Choroid plexus epithelial cell (primary cell): Measurements from ENCODE around the gene ACKR3.

Source experiments
- DNase-seq: peaks from one replicate; pipeline ENCODE4 v3.0.0-alpha.2; 2010; ENCODE audit warnings: low read depth
- H3K4me3 ChIP-seq: 2 replicates; pipeline ENCODE4 v1.5.1; 2011; ENCODE audit warnings: low read depth, mild to moderate bottlenecking, control low read depth, low read length, moderate library complexity
- CTCF ChIP-seq: conservative IDR thresholded peaks from 2 replicates; pipeline ENCODE4 v1.5.1; 2011; ENCODE audit warnings: low read depth, mild to moderate bottlenecking, control low read depth, inconsistent platforms, low read length, moderate library complexity

The ACKR3 gene

GRCh38 chr2:236631281-236631855 lies 61.7 kb downstream of the ACKR3 start:
- H3K4me3 ChIP-seq, result no peak overlapping the region
- TF ChIP-seq CTCF, result no peak
- peak; percentile 8 for DNase-seq

GRCh38 chr2:236631856-236632291 lies 62.2 kb downstream of the ACKR3 start:
- no peak for TF ChIP-seq CTCF
- no peak overlapping the region for H3K4me3 ChIP-seq
- no peak for DNase-seq
